NCI-H2171 (cell line): ENCODE measurements around the gene ZNF770.
A peak's percentile ranks its signal among the peaks of the same experiment; 100 is the strongest.
"Not testable (repeated sequence)": the region's sequence is repeated elsewhere in the genome, so short reads cannot be mapped to it uniquely, and the experiment has no call there.

Experiments used
- DNase-seq: peaks from one replicate; lab custom pipeline; 2025; lab: John Stamatoyannopoulos, UW

ZNF770 gene

GRCh38 chr15:34976743-34977142, 11.3 kb downstream of the ZNF770 start:
- no peak for DNase-seq

DNA sequence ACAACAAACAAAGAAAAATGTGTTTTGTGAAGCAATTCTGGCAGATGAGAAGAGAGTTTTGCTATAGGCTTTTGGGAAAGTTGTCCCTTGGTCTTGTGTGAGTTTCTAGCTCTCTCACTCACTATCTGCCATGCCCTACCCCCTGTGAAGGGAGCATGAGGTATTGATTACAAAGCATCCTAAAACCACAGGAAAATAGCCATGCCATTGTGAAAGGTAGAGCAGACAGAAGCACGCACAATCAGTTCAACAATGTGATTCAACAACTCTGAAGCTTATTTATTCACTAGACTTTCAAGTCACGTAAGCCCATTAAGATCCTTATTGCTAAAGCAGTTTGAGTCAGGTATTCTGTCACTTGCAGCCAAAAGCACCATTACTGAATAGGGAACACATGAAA, 12.0 kb downstream of the ZNF770 start:
- DNase-seq = no peak

DNA sequence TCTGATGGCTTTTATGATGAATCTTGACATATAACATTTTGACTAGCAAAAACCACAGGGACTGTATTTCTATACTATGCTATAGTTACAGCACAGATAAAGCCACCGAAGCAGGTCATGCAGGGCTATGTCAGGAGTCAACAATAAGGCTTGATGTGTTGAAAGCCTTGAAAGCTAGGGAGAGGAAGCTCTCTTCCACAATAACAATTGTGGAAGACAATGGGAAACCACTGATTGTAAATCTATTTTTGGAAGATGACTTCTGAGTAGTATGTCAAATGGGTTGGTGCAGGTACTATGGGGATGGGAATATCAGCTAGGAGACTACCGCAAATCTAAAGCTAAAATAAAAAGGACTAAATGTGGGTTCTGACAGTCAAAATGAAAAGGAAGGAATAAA, 14.6 kb downstream of the ZNF770 start:
- no peak for DNase-seq

DNA sequence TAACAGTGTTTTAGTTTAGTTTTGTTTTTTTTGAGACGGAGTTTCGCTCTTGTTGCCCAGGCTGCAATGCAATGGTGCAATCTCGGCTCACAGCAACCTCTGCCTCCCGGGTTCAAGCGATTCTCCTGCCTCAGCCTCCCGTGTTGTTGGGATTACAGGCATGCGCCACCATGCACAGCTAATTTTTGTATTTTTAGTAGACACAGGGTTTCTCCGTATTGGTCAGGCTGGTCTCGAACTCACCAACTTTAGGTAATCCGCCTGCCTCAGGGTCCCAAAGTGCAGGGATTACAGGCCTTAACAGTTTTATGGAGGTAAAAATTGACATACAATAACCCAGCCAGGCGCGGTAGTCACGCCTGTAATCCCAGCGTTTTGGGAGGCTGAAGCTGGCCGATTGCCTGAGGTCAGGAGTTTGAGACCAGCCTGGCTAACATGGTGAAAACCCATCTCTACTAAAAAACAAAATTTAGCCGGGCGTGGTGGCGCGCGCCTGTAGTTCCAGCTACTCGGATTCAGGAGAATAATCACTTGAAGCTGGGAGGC, 17.9 kb downstream of the ZNF770 start:
- not testable (repeated sequence) for DNase-seq

DNA sequence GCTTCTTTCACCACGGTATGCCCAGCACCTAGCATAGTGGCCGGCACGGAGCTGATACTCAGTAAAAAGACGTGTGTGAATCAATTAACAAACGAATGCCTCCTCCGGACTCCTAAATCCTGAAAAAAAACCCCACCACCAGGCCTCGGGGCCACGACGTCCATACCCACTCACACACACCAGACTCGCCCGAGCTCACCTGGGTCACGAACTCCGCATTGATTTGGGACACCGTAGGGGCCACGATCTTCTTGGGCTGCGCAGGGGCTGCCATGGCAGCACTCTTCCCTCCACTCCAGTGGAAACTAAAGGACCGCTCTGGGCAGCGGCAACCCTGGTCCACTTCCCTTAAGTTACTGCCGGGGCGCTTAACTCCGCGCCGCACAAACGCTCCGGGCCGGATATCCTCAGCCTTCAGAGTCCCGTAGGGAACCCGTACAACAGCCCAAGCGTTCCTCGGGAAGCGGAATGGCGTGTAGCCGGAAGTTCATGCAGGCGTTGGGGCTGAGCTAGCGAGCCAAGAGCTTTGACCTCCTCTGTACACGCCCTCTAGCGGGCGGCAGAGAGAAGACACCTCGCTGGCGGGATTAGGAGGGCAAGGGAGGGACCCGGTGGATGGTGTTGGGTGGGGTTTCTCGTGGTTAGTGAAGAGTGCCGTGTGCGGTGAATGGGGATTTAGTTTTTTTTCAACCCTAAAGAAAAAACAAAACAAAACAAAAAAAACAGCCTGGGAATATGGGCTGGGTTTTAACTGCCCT, 18.6 kb downstream of the ZNF770 start, which contains the start of gene AQR:
Gene AQR, minus strand, starts transcription at position 403 of the 758 bp plus-strand sequence. Its CDS starts 129 bp downstream, at position 274.
- DNase-seq = peak; percentile 97

DNA sequence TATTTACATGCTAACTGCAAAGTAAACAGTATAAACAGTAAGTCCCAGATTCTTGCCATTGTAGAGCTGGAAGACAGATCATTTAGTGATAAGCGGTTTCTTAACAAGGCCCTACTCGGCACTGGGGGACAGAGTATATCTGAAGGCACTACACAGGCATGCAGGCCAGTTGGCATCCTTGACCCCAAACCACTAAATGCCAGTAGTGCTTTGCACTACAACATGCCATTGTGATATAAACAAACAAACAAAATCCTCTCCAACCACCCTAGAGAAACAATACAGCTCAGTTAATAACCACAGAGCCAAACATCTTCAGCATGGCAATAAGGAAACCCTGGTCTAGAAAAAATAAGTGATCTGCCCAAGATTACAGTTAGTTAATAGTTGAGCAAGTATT, 23.8 kb downstream of the ZNF770 start:
- no peak for DNase-seq

GRCh38 chr15:34953851-34954250, 34.2 kb downstream of the ZNF770 start:
- DNase-seq = no peak

GRCh38 chr15:34952481-34952880, 35.6 kb downstream of the ZNF770 start:
- DNase-seq = no peak

DNA sequence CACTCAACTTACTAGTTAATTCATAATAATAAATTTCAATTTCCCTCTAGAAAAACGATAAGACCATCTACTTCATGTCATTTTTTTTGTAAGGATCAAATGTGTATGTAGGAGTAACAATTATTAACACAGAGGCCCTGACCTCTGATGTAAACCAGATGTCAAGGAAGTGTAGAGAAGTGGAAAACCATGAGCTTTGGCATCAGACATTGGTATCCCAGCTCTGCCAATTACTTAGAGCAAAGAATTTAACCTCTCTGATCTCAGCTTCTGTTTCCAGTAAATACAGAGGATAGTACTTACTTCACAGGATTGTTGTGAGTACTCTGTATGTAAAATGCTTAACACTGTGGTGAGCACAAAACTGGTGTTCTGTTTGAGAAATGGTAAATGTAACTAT, 36.1 kb downstream of the ZNF770 start:
- DNase-seq = no peak

GRCh38 chr15:34944936-34945335, 43.2 kb downstream of the ZNF770 start:
- DNase-seq = no peak

DNA sequence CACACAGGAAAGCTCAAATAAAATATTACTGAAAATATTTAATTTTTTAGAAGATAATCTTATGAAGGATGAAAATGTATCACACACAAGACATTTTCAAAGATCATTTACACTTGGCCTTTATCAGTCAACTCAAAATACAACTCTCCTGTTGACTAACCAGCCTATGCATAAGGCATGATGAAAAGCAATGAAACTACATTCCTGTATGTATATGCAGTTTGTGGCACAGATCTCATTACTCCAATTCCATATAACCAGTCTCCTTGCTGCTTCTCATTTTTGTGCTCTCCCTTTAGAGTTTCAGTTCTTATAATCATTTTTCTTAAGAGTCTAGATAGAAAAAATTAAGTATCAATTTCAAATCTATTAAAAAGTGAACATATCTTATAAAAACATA, 44.4 kb downstream of the ZNF770 start:
- no peak for DNase-seq

GRCh38 chr15:34943264-34943663, 44.8 kb downstream of the ZNF770 start:
- not testable (repeated sequence) for DNase-seq

- DNase-seq = no peak
These were observed 45.7 kb downstream of the ZNF770 start for GRCh38 chr15:34942363-34942762.

DNA sequence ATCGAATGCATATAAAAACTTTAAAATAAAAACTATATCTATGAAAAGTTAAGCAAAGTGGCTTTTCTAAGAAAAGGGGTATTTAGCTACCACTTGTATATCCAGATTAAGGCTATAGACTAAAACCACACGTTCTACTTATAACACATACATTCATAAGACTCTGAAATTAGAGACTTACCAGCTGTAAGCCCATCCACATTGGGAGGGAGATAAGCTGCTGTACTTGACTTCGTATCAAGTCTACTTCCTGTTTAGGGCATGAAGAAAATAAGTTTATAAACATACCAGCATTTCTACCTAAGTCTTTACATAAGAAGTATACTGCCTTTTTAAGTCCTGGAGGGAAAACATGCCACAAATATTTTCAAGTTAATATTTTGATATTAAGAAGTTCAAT, 46.3 kb downstream of the ZNF770 start:
- DNase-seq = no peak

DNA sequence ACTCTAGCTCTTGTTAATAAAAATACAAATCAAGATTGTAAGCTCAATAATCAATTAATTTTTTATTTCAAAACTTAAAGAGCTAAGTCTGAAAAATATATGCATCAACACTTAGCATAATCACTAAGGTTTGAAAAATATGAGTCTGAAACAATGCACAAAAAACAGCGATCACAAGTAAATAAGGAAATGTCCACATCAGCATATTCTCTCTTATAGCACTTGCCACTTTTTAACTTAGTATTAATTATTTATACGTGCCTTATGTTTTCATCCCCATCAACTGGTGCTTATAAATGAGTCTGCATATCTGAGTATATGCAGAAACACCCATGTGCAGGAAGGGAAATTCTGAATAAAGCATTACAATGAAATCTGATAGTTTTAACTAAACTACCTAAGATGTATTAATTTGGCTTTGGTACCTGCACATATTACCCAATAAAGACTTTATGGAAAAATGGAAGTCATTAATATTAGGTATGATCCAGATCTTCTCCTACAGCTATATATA, 46.8 kb downstream of the ZNF770 start:
- DNase-seq = no peak

DNA sequence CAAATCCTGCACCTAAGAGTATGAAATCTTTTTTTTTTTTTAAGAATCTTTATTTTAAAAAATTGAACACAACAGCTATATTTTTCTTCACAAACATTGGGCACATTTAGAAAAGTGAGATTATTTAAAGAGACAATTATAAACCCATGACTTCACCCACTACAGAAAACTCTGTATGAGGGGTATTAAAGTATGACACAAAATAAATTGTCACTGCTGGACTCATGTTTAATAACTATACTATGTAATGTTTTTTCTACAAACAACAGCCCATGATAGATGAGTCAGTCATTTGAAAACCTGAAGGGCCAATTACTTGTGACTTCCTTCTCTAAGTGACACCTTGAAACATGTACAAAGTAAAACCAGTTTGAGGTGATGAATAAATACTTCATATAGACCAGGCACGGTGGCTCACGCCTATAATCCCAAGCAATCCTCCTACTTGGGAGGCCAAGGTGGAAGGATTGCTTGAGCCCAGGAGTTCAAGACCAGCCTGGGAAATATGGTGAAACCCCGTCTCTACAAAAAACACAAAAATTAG, 54.6 kb downstream of the ZNF770 start:
- DNase-seq = no peak

GRCh38 chr15:34928349-34928748, 59.7 kb downstream of the ZNF770 start:
- DNase-seq = not testable (repeated sequence)
